Osteocyte (in vitro differentiated cells): ENCODE measurements around the gene H3-3A. TPM values are rescaled to one million over a fixed set of nuclear protein-coding genes. Genes with fewer than 3 reads are reported as not detected.

Source experiments
- DNase-seq: peaks from one replicate; pipeline ENCODE4 v3.0.0; 2021; ENCODE audit warnings: mixed read lengths; ENCODE audit not compliant: unreplicated experiment; ENCODE audit errors: extremely low spot score
- H3K27ac Mint-ChIP-seq: one replicate; pipeline ENCODE4 v1.8.0; 2021; ENCODE audit warnings: mild to moderate bottlenecking, mixed read lengths; ENCODE audit not compliant: unreplicated experiment
- H3K27me3 Mint-ChIP-seq: one replicate; pipeline ENCODE4 v1.8.0; 2021; ENCODE audit warnings: mixed read lengths; ENCODE audit not compliant: unreplicated experiment
- H3K36me3 Mint-ChIP-seq: one replicate; pipeline ENCODE4 v1.8.0; 2021; ENCODE audit warnings: mixed read lengths; ENCODE audit not compliant: unreplicated experiment
- H3K4me1 Mint-ChIP-seq: one replicate; pipeline ENCODE4 v1.8.0; 2021; ENCODE audit warnings: mixed read lengths; ENCODE audit not compliant: unreplicated experiment
- H3K4me3 Mint-ChIP-seq: one replicate; pipeline ENCODE4 v1.8.0; 2021; ENCODE audit warnings: mild to moderate bottlenecking, moderate library complexity, mixed read lengths; ENCODE audit not compliant: unreplicated experiment
- H3K9me3 Mint-ChIP-seq: one replicate; pipeline ENCODE4 v1.8.0; 2021; ENCODE audit warnings: mixed read lengths; ENCODE audit not compliant: unreplicated experiment
- CTCF ChIP-seq: fragments of 200-600 bp; sonication (generic); IDR thresholded peaks from 2 replicates; pipeline ENCODE4 v1.5.0; 2021; ENCODE audit warnings: antibody characterized with exemption, mild to moderate bottlenecking, moderate library complexity
- total RNA-seq: library from RNA; stranded (reverse); gene quantifications from 2 replicates; pipeline ENCODE4 v1.2.1, GENCODE V29; 2021

Gene H3-3A
- total RNA-seq, 1 donor from 2014 or later: 524 TPM

GRCh38 chr1:226063977-226064815 is 1.7 kb downstream of the H3-3A start:
- no peaks in the 10 kb centered on the region for H3K27me3 Mint-ChIP-seq
- H3K4me1 Mint-ChIP-seq: peaks cover 43% of the 10 kb centered on the region
- H3K27ac Mint-ChIP-seq: peak overlapping the region; percentile 99
- TF ChIP-seq CTCF: peak; percentile 70
- peak; percentile 8 for DNase-seq
- H3K9me3 Mint-ChIP-seq: no peaks in the 10 kb centered on the region
- peaks cover 32% of the 10 kb centered on the region for H3K36me3 Mint-ChIP-seq
- peak overlapping the region; percentile 99 for H3K4me3 Mint-ChIP-seq

GRCh38 chr1:226064816-226065248 is 2.3 kb downstream of the H3-3A start:
- Mint-ChIP-seq H3K9me3 (no peaks in the 10 kb centered on the region), H3K4me1 (peaks cover 43% of the 10 kb centered on the region), H3K4me3 (peak overlapping the region; percentile 99), H3K27ac (peak overlapping the region; percentile 60), H3K36me3 (peaks cover 29% of the 10 kb centered on the region), H3K27me3 (no peaks in the 10 kb centered on the region)
- peak; percentile 61 for TF ChIP-seq CTCF
- DNase-seq: peak; percentile 7

GRCh38 chr1:226066415-226067078 is 4.0 kb downstream of the H3-3A start:
- H3K9me3 Mint-ChIP-seq: no peaks in the 10 kb centered on the region
- DNase-seq: peak; percentile 2
- peaks cover 35% of the 10 kb centered on the region for H3K4me1 Mint-ChIP-seq
- H3K27me3 Mint-ChIP-seq: no peaks in the 10 kb centered on the region
- peaks cover 35% of the 10 kb centered on the region for H3K36me3 Mint-ChIP-seq
- H3K4me3 Mint-ChIP-seq: no peak overlapping the region
- H3K27ac Mint-ChIP-seq: no peak overlapping the region
- no peak for TF ChIP-seq CTCF

GRCh38 chr1:226069811-226070489 is 7.4 kb downstream of the H3-3A start:
- Mint-ChIP-seq H3K9me3 (no peaks in the 10 kb centered on the region), H3K4me3 (no peak overlapping the region), H3K36me3 (peaks cover 58% of the 10 kb centered on the region), H3K27me3 (no peaks in the 10 kb centered on the region), H3K4me1 (peaks cover 31% of the 10 kb centered on the region), H3K27ac (peak overlapping the region; percentile 28)
- no peak for TF ChIP-seq CTCF
- no peak for DNase-seq

- H3K27ac Mint-ChIP-seq: no peak overlapping the region
Observed at GRCh38 chr1:226072347-226072746, 9.8 kb downstream of the H3-3A start.

More at GRCh38 chr1:226072347-226072746, 9.8 kb downstream of the H3-3A start:
- H3K4me1 Mint-ChIP-seq: peaks cover 9% of the 10 kb centered on the region
- peaks cover 47% of the 10 kb centered on the region for H3K36me3 Mint-ChIP-seq
- TF ChIP-seq CTCF: no peak
- no peak overlapping the region for H3K4me3 Mint-ChIP-seq
- H3K9me3 Mint-ChIP-seq: no peaks in the 10 kb centered on the region
- DNase-seq: no peak
- no peaks in the 10 kb centered on the region for H3K27me3 Mint-ChIP-seq
